Raji (cell line): Measurements from ENCODE around the gene CLCN1.

Experiments
- POLR2A ChIP-seq: IDR thresholded peaks from 2 replicates; pipeline ENCODE4 v1.6.1; 2011; ENCODE audit warnings: low read depth, low read length, control low read depth; ENCODE audit not compliant: insufficient read depth

The CLCN1 gene

GRCh38 chr7:143316492-143316891 is 581 bp downstream of the CLCN1 start:
- TF ChIP-seq POLR2A, result no peak

DNA sequence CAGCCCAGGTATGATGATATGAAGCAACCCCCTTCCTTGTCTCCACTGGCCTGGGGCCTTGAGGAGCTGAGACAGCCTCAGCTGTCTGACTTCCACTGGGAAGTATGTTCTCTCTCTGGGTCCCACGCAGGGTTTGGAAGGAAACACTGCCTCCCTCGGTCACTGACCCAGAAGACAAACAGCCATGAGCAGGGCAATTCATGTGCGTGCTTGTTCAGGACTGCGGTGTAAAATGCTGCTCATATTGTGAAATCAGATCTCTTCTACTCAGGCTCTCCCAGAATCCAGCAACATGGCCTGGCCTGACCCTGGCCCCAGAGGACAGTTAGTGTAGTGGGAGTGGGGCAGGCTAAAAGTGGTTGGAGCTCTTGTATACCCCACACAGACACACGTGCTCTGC is 2.8 kb downstream of the CLCN1 start:
- no peak for TF ChIP-seq POLR2A

DNA sequence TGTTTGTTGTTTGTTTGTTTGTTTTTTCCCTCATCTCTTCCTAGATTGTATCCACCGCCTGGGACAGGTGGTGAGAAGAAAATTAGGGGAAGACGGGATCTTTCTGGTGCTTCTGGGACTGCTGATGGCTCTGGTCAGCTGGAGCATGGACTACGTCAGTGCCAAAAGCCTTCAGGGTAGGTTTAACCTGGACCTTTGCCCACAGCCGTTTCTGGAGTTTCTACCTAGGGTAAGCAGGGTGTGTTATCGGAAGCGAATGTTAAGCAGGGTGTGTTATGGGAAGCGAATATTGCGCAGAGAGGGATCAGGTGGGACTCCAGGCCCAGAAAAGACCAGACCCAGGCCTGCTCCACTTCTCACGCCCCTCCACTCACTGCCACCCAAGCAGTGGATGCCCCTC is 4.7 kb downstream of the CLCN1 start:
- TF ChIP-seq POLR2A, result no peak

DNA sequence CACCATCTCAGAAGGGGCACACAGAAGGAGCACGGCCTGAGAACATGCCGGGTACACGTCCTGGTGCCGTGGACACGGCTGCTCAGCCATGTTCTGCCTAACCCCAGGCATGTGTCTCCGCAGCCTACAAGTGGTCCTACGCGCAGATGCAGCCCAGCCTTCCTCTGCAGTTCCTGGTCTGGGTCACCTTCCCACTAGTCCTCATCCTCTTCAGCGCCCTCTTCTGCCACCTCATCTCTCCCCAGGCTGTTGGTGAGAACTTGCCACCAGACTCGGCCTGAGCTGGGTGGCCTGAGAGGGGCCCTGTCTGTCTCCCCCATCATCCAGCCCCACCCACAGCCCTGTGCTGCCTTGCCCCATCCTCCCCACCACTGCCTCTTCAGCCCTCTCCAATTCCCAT is 5.3 kb downstream of the CLCN1 start:
- no peak for TF ChIP-seq POLR2A

GRCh38 chr7:143321734-143322133 is 5.8 kb downstream of the CLCN1 start:
- no peak for TF ChIP-seq POLR2A

DNA sequence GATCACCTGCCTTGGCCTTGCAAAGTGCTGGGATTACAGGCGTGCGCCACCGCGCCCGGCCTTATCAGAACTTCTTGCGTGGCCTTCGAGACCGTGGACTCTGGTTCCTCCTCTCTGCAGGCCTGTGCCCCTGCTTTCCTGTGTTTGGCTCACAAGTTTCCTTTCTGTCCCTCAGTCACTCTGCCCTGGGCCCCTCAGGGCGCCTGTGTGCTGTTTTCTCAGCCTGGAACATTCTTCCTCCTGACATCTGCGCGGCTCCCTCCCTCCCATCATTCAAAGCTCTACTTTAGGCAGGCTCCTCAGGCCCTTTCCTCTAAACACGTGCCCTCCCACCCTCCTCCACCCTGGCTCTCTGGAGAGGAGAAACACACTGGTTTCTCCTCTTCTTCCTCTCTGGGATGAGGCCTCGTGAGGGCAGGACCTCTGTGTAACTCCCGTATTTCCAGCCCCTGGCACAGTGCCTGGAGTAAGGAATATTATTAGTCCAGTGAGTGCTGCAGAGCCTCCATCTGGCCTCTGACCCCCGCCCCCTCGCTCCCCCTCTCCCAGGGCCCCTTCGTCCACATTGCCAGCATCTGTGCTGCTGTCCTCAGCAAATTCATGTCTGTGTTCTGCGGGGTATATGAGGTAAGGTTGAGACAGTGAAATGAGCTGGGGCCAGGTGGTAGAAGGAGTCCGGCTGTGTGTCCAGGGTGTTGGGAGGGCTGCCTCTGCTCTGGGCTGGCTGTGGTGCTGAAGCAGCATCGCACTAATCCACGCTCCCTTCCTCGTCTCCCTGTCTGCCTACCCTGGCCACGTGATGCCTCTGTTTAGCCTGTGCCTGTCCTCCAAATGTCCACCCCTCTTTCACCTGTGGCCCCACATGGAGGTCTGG is 7.1 kb downstream of the CLCN1 start:
- no peak for TF ChIP-seq POLR2A

DNA sequence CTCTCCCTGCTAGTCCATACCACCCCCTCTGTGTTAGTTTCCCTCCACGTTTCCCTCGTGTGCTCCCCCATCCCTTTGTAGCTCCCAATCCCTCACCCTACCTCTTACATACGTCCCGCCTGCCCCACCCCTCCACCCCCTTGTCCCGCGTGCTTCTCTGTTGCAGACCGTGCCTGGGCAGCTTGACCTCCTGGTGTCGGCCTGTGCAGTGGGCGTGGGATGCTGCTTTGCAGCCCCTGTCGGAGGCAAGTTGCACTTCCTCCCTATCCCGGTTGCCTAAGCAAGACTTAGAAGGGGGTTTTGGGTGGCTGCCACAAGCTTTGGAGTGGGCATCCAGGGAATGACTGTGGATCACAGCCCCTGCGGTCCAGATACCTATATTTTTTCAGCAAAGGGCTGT is 7.7 kb downstream of the CLCN1 start:
- TF ChIP-seq POLR2A, result no peak

GRCh38 chr7:143325240-143325639 is 9.3 kb downstream of the CLCN1 start:
- 0 out of 2 replicates have a peak, but pooled peaks have one; percentile 18 for TF ChIP-seq POLR2A

DNA sequence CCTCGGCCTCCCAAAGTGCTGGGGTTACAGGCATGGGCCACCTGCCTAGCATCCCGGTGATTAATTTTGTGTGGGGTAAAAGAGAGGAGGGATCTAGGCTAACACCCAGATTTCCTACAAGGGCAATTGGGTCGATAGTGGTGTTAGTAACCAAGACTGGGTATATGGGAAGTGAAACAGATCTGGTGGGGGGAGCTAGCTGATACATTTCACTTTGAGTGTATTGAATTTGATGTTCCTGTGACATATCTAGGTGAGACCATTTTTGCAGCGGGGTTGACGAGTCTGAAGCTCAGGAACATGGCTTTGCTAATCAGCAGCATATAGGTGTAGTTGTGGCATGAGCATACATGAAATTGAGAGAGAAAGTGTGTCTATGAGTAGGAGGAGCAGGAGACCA is 12.0 kb downstream of the CLCN1 start:
- no peak for TF ChIP-seq POLR2A

DNA sequence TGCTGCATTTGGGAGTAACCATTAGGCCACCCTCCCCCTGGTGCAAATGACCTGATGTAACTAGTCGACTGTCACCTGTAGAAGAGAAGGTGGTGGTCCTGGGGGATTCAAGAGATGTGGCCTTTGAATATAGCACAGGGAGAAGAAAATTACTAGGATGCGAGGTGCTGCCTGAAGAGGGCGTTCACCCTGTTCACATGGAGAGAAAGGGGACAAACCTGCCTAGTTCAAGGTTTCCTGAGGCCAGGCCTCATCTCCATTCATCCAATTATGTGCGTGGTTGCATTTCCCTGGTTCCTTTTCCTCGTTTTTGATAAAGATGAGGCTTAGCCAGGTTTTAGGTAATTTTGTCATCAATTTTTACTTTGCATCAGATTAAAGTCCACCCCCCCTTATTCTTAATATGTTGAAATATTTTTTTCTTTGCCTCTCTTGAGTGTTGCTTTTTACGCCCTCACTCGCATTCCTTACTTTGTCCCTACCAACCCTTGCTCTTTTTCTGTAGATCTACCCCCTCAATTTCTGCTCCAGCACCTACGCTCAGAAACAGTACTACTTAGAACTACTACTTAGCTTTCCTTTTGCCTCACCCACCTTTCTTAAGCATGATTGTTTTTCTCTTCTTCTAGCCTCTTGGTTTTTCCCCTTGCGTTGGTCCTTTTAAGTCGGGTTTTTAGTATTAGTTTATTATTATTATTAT is 13.7 kb downstream of the CLCN1 start:
- no peak for TF ChIP-seq POLR2A

- TF ChIP-seq POLR2A, result no peak
Measured at GRCh38 chr7:143331179-143331801, 15.4 kb downstream of the CLCN1 start.

DNA sequence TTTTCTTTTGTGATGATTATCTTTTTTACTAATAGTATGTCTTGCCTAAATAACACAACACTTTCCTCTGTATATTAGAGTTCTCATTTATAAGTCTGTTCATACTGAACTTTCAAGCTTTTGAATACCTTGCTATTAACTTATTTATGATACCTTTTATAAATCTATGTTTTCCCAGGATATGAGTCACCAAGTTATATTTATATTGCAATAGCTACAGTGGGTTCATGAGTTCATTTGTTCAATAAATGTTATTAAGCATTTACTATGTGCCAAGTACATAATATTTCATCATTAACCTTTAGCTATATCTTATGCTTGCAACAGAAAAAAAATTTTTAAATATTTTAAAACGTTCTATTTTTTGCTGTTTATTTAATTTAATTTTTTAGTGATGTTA is 18.3 kb downstream of the CLCN1 start:
- TF ChIP-seq POLR2A, result no peak

DNA sequence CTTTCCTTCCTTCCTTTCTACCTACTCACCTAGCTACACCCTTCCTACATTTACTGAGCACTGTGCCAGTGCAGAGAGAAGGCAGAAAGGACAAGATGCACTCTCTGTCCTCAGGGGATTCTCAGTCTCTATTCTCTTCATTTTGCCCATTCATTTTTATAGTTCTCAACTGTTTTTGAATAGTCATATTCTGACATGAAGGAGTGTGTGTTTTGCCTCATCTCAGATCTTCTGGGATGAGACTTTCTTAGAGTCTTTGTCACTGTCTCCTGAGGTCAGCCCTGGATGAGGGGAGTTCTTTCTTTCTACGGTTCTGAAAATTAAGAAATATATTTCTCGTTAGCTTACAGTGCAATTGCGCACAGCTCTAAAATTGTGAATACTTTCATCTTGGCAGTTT is 21.3 kb downstream of the CLCN1 start:
- no peak for TF ChIP-seq POLR2A

GRCh38 chr7:143341842-143342241 is 25.9 kb downstream of the CLCN1 start:
- TF ChIP-seq POLR2A, result no peak

DNA sequence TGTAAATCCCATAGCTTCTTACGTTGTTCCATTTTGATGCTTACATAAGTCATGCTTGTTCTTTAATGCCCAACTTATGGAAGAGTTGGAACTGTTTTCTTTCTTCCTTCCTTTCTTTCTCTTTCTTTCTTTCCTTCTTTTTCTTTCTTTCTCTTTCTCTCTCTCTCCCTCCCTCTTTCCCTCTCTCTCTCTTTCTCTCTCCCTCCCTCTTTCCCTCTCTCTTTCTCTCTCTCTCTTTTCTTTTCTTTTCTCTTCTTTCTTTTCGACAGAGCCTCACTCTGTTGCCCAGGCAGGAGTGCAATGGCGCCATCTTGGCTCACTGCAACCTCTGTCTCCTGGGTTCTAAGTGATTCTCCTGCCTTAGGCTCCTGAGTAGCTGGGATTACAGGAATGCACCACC is 27.7 kb downstream of the CLCN1 start:
- TF ChIP-seq POLR2A, result no peak

DNA sequence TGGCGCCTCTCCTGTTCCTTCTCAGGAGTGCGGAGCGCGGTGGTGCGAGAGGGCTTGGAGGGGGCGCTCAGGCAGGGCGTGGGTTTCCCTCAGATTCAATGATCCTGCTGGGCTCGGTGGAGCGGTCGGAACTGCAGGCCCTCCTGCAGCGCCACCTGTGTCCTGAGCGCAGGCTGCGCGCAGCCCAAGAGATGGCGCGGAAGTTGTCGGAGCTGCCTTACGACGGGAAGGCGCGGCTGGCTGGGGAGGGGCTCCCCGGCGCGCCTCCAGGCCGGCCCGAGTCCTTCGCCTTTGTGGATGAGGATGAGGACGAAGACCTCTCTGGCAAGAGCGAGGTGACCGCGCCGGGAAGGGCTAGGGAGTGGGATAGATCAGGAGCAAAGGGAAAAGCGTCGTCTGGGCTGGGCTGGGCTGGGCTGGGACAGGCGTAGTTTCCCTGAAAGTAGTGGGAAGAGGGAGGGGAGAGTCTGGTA is 29.6 kb downstream of the CLCN1 start:
- no peak for TF ChIP-seq POLR2A
